GM12878 (cell line): ENCODE data around the gene ST6GALNAC3. TPM values are rescaled to one million over a fixed set of nuclear protein-coding genes. Genes with fewer than 3 reads are reported as not detected.

Experiments used
- ATAC-seq: fragments of 200-7000 bp; cut with Tn5 transposase; 3 replicates; pipeline ENCODE4 v1.9.1; 2020; ENCODE audit warnings: mild to moderate bottlenecking, moderate library complexity
- BruUV-seq: library from RNA; stranded (reverse); fragments of 400-500 nt; replicated peaks from 2 replicates; lab custom pipeline; 2021; lab: Mats Ljungman, UMichigan
- CTCF ChIA-PET: fragments of 300-600 bp; sonication (Branson Sonifier 250); formaldehyde crosslinking; extraction: SDS; loops from one replicate; lab custom pipeline; 2021; ENCODE audit warnings: inconsistent platforms; lab: Yijun Ruan, JAX
- POLR2A ChIA-PET: fragments of 350-600 bp; formaldehyde crosslinking; extraction: SDS; loops from one replicate; lab custom pipeline; 2021; ENCODE audit warnings: inconsistent platforms; lab: Charles Lee
- RAD21 ChIA-PET: fragments of 300-600 bp; sonication (Branson Sonifier 250); formaldehyde crosslinking; loops from one replicate; lab custom pipeline; 2023; ENCODE audit warnings: antibody characterized with exemption; ENCODE audit not compliant: unreplicated experiment; lab: Charles Lee
- SMC1A ChIA-PET: fragments of 300-600 bp; sonication (Branson Sonifier 250); formaldehyde crosslinking; loops from one replicate; lab custom pipeline; 2023; ENCODE audit not compliant: unreplicated experiment, uncharacterized antibody; lab: Charles Lee
- DNase-seq: peaks from one replicate; pipeline ENCODE4 v3.0.0-alpha.2; 2011; ENCODE audit warnings: low read depth, low spot score
- FAIRE-seq: peaks from 3 replicates; lab custom pipeline; 2011; peaks lifted over from hg19 to GRCh38; lab: Jason Lieb, UNC
- H2AFZ ChIP-seq: 2 replicates; pipeline ENCODE4 v1.6.0; 2011; ENCODE audit warnings: low read depth, low read length, control low read depth; ENCODE audit not compliant: control insufficient read depth
- H3K27ac ChIP-seq: 2 replicates; pipeline ENCODE4 v1.5.1; 2011; ENCODE audit warnings: control low read depth; ENCODE audit not compliant: control insufficient read depth, insufficient read depth
- H3K27me3 ChIP-seq, 2 experiments: replicated peaks in 1 of 2; 2 replicates each; pipeline versions ENCODE4 v1.6.0 to v1.6.1; 2011; ENCODE audit warnings: low read length in 1 of 2; ENCODE audit not compliant: control insufficient read depth in 2 of 2, insufficient read depth in 2 of 2
- H3K36me3 ChIP-seq, 2 experiments: 2 replicates each; pipeline ENCODE4 v1.5.1; 2011; ENCODE audit warnings: low read length in 1 of 2; ENCODE audit not compliant: control insufficient read depth in 2 of 2, insufficient read depth in 2 of 2
- H3K4me1 ChIP-seq: 2 replicates; pipeline ENCODE4 v1.6.1; 2011; ENCODE audit warnings: mild to moderate bottlenecking, low read length, moderate library complexity, mixed read lengths; ENCODE audit not compliant: control insufficient read depth, insufficient read depth
- H3K4me2 ChIP-seq: 2 replicates; pipeline ENCODE4 v1.6.0; 2011; ENCODE audit warnings: control low read depth; ENCODE audit not compliant: control insufficient read depth, insufficient read depth
- H3K4me3 ChIP-seq: fragments of 200-600 bp; sonication (generic); 2 replicates; pipeline ENCODE4 v1.5.1; 2016
- H3K79me2 ChIP-seq: 2 replicates; pipeline ENCODE4 v1.6.0; 2011; ENCODE audit warnings: low read length; ENCODE audit not compliant: control insufficient read depth, insufficient read depth
- H3K9ac ChIP-seq: 2 replicates; pipeline ENCODE4 v1.8.0; 2011; ENCODE audit warnings: low read length, control low read depth, mixed read lengths; ENCODE audit not compliant: control insufficient read depth, insufficient read depth
- H3K9me3 ChIP-seq: replicated peaks from 3 replicates; pipeline ENCODE4 v1.5.1; 2011; ENCODE audit warnings: mild to moderate bottlenecking, low read length; ENCODE audit not compliant: control insufficient read depth, insufficient read depth
- H4K20me1 ChIP-seq: 2 replicates; pipeline ENCODE4 v1.6.0; 2011; ENCODE audit not compliant: control insufficient read depth, insufficient read depth
- ASH2L ChIP-seq: fragments of 300-600, 200-600 bp; sonication (generic); IDR thresholded peaks from 2 replicates; pipeline ENCODE4 v1.6.1; 2017; ENCODE audit warnings: low read depth, mild to moderate bottlenecking, borderline replicate concordance
- ATF7 ChIP-seq: fragments of 450-650 bp; IDR thresholded peaks from 2 replicates; pipeline ENCODE4 v1.6.1; 2016; ENCODE audit warnings: low read depth, mild to moderate bottlenecking
- BHLHE40 ChIP-seq, 2 experiments: fragments of 450-650 bp in 1 of 2; IDR thresholded peaks; 2 replicates each; pipeline ENCODE4 v1.6.1; 2011 to 2017; ENCODE audit warnings: low read depth in 2 of 2, borderline replicate concordance in 1 of 2, improper control_type of control experiment in 1 of 2, low read length in 1 of 2, mild to moderate bottlenecking in 1 of 2
- FOS ChIP-seq: IDR thresholded peaks from 3 replicates; pipeline ENCODE4 v1.6.1; 2011; ENCODE audit warnings: borderline replicate concordance; ENCODE audit not compliant: insufficient read length; ENCODE audit errors: extremely low read depth
- FOXK2 ChIP-seq: fragments of 450-650 bp; IDR thresholded peaks from 2 replicates; pipeline ENCODE4 v1.6.1; 2017; ENCODE audit warnings: mild to moderate bottlenecking, moderate library complexity
- IRF4 ChIP-seq: IDR thresholded peaks from 2 replicates; pipeline ENCODE4 v1.6.1; 2011; ENCODE audit warnings: low read depth, low read length
- JUNB ChIP-seq: IDR thresholded peaks from 2 replicates; pipeline ENCODE4 v1.6.1; 2016; ENCODE audit warnings: antibody characterized with exemption, mild to moderate bottlenecking
- SP1 ChIP-seq: IDR thresholded peaks from one replicate; pipeline ENCODE4 v1.6.1; 2011; ENCODE audit warnings: low read depth, low read length
- WGBS: methylation state at CpG from one replicate; pipeline ENCODE4 v1.1.6; 2016; ENCODE audit warnings: low lambda C conversion rate; ENCODE audit not compliant: insufficient replicate concordance, insufficient coverage; ENCODE audit errors: missing lambda C conversion rate; 5-methylcytosine and 5-hydroxymethylcytosine counted together
- in situ Hi-C: fragments of 300-500 bp; cut with MboI; formaldehyde crosslinking; loops from 9 replicates; pipeline ENCODE4 v1.14.3; 2018; ENCODE audit warnings: mixed read lengths
- intact Hi-C: fragments of 100-400 bp; cut with micrococcal nuclease; formaldehyde crosslinking; loops from one replicate; pipeline ENCODE4 v1.14.2; 2022; ENCODE audit not compliant: unreplicated experiment
- polyA plus RNA-seq, 11 experiments: library from polyadenylated mRNA; depleted of rRNA in 4 of 11; unstranded in 6 of 11; stranded (reverse) in 5 of 11; fragments of >200 nt; fragmentation: Nextera tagmentation in 4 of 11; fragmentation: Illumina TruSeq in 1 of 11; extraction: Ambion mirVana in 4 of 11; extraction: Trizol in 1 of 11; gene quantifications; 1 replicate in 1 of 11; 2 replicates in 10 of 11; pipeline versions ENCODE4 v1.2.1 to v1.2.3, GENCODE V29; 2011 to 2016; ENCODE audit warnings: inconsistent platforms in 2 of 11, missing spikeins in 2 of 11, low read depth in 1 of 11
- total RNA-seq, 4 experiments: library from RNA; depleted of rRNA in 3 of 4; stranded (reverse); fragments of >200 nt in 3 of 4; fragmentation: Illumina TruSeq in 1 of 4; extraction: Trizol in 1 of 4; gene quantifications; 2 replicates each; pipeline versions ENCODE4 v1.2.1 to v1.2.3, GENCODE V29; 2013 to 2021
- TF ChIP-seq, protein P1 (sequence below): fragments of 450-650 bp; IDR thresholded peaks from 2 replicates; pipeline ENCODE4 v1.6.1; 2017; ENCODE audit warnings: mild to moderate bottlenecking, moderate library complexity
- TF ChIP-seq, protein P2 (sequence below): fragments of 450-650 bp; IDR thresholded peaks from 2 replicates; pipeline ENCODE4 v1.6.1; 2017; ENCODE audit warnings: mild to moderate bottlenecking
- TF ChIP-seq, protein P3 (sequence below): fragments of 450-650 bp; IDR thresholded peaks from 2 replicates; pipeline ENCODE4 v1.6.1; 2014; ENCODE audit warnings: mild to moderate bottlenecking

ST6GALNAC3 gene
- total and polyA plus RNA-seq, 10 of the 15 experiments (the other 5 are each of a cell fraction or from before 2014, with no cell fraction given), result 0.04 to 0.68 (median 0.18) TPM; not detected in 3

DNA sequence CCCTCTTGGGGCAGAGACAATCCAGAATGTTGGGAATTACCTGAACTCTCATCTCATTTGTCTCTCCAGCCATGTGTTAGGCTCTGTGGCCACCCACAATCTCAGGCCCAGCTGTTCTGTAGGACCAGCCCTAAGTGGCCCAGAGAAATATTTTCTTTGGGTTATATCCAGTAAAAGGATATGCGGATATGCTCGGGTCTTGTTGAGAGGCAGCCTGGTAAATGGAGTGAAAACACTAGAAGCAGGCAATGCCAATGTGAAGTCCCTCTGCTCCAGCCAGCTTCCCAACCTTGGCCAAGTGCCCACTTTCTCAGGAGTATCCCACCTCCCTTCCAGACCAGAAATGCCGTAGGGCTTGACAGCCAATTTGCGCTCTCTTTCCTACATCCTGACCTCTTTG lies 192.2 kb downstream of the ST6GALNAC3 start:
- no peak overlapping the region for H3K4me3 ChIP-seq
- CTCF ChIA-PET, result interaction anchor here (0.6 kb wide), 1 partner anchor 112 kb away, joined by 3 read pairs; no protein-coding TSS in a partner anchor

More for the DNA sequence above, 192.2 kb downstream of the ST6GALNAC3 start:
- ATAC-seq (no peak), DNase-seq (no peak), FAIRE-seq (no peak)
- ChIA-PET RAD21 (no interaction called here), SMC1A (no interaction called here), POLR2A (no interaction called here)
- BruUV-seq, result no TSS peak
- in situ Hi-C loops, result no loop called here
- Histone ChIP-seq H3K9me3 (no peaks in the 10 kb centered on the region), H3K4me2 (no peak overlapping the region), H3K36me3 (no peaks in the 10 kb centered on the region), H3K79me2 (no peaks in the 10 kb centered on the region), H3K27me3 (no peaks in the 10 kb centered on the region), H3K4me1 (peaks cover 3% of the 10 kb centered on the region; the same call in 1 of the 2 replicates), H3K27ac (no peak overlapping the region), H2AFZ (no peak overlapping the region), H3K9ac (no peak overlapping the region), H4K20me1 (no peaks in the 10 kb centered on the region)
- 87% methylated on average over 4 of the region's 4 CpGs for WGBS
- TF ChIP-seq FOXK2 (no peak), SP1 (no peak), FOS (no peak), JUNB (no peak), BHLHE40 (IDR thresholded peaks at IDR 0.05; ENCODE audit: borderline replicate concordance in 1 of 2, low read depth in 2 of 2, low read length in 1 of 2) (no peak), IRF4 (no peak), ASH2L (no peak), ATF7 (no peak)
- TF ChIP-seq, protein P1, sequence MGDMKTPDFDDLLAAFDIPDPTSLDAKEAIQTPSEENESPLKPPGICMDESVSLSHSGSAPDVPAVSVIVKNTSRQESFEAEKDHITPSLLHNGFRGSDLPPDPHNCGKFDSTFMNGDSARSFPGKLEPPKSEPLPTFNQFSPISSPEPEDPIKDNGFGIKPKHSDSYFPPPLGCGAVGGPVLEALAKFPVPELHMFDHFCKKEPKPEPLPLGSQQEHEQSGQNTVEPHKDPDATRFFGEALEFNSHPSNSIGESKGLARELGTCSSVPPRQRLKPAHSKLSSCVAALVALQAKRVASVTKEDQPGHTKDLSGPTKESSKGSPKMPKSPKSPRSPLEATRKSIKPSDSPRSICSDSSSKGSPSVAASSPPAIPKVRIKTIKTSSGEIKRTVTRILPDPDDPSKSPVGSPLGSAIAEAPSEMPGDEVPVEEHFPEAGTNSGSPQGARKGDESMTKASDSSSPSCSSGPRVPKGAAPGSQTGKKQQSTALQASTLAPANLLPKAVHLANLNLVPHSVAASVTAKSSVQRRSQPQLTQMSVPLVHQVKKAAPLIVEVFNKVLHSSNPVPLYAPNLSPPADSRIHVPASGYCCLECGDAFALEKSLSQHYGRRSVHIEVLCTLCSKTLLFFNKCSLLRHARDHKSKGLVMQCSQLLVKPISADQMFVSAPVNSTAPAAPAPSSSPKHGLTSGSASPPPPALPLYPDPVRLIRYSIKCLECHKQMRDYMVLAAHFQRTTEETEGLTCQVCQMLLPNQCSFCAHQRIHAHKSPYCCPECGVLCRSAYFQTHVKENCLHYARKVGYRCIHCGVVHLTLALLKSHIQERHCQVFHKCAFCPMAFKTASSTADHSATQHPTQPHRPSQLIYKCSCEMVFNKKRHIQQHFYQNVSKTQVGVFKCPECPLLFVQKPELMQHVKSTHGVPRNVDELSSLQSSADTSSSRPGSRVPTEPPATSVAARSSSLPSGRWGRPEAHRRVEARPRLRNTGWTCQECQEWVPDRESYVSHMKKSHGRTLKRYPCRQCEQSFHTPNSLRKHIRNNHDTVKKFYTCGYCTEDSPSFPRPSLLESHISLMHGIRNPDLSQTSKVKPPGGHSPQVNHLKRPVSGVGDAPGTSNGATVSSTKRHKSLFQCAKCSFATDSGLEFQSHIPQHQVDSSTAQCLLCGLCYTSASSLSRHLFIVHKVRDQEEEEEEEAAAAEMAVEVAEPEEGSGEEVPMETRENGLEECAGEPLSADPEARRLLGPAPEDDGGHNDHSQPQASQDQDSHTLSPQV, result no peak
- TF ChIP-seq, protein P2, sequence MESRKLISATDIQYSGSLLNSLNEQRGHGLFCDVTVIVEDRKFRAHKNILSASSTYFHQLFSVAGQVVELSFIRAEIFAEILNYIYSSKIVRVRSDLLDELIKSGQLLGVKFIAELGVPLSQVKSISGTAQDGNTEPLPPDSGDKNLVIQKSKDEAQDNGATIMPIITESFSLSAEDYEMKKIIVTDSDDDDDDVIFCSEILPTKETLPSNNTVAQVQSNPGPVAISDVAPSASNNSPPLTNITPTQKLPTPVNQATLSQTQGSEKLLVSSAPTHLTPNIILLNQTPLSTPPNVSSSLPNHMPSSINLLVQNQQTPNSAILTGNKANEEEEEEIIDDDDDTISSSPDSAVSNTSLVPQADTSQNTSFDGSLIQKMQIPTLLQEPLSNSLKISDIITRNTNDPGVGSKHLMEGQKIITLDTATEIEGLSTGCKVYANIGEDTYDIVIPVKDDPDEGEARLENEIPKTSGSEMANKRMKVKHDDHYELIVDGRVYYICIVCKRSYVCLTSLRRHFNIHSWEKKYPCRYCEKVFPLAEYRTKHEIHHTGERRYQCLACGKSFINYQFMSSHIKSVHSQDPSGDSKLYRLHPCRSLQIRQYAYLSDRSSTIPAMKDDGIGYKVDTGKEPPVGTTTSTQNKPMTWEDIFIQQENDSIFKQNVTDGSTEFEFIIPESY, result no peak
- TF ChIP-seq, protein P3, sequence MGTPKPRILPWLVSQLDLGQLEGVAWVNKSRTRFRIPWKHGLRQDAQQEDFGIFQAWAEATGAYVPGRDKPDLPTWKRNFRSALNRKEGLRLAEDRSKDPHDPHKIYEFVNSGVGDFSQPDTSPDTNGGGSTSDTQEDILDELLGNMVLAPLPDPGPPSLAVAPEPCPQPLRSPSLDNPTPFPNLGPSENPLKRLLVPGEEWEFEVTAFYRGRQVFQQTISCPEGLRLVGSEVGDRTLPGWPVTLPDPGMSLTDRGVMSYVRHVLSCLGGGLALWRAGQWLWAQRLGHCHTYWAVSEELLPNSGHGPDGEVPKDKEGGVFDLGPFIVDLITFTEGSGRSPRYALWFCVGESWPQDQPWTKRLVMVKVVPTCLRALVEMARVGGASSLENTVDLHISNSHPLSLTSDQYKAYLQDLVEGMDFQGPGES, result no peak
- intact Hi-C loops, result no loop called here
